ENCODE measurements around the gene OR4Q2.

GRCh38 chr14:20002319-20002718, 356 bp downstream of the OR4Q2 start:
- TF ChIP-seq, protein P1, sequence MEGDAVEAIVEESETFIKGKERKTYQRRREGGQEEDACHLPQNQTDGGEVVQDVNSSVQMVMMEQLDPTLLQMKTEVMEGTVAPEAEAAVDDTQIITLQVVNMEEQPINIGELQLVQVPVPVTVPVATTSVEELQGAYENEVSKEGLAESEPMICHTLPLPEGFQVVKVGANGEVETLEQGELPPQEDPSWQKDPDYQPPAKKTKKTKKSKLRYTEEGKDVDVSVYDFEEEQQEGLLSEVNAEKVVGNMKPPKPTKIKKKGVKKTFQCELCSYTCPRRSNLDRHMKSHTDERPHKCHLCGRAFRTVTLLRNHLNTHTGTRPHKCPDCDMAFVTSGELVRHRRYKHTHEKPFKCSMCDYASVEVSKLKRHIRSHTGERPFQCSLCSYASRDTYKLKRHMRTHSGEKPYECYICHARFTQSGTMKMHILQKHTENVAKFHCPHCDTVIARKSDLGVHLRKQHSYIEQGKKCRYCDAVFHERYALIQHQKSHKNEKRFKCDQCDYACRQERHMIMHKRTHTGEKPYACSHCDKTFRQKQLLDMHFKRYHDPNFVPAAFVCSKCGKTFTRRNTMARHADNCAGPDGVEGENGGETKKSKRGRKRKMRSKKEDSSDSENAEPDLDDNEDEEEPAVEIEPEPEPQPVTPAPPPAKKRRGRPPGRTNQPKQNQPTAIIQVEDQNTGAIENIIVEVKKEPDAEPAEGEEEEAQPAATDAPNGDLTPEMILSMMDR (IDR thresholded peaks at IDR 0.05), result no peak
- TF ChIP-seq POLR2A (IDR thresholded peaks at IDR 0.05), result no peak
